ENCODE measurements around the gene PRRT3. TPM values are rescaled to one million over a fixed set of nuclear protein-coding genes. Genes with fewer than 3 reads are reported as not detected.

Gene PRRT3
- total and polyA plus RNA-seq, 9 of the 15 experiments (the other 6 are each of a cell fraction or from before 2014, with no cell fraction given): 0.06 to 1.9 (median 1.2) TPM

GRCh38 chr3:9916734-9917680, 35.2 kb downstream of the PRRT3 start, which contains the start of gene IL17RC (continued):
- no peak for TF ChIP-seq GTF2B (IDR thresholded peaks at IDR 0.05; ENCODE audit: extremely low read depth, insufficient read length)
- TF ChIP-seq, protein P1, sequence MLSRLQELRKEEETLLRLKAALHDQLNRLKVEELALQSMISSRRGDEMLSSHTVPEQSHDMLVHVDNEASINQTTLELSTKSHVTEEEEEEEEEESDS (CRISPR knock-in tag; IDR thresholded peaks at IDR 0.05): no peak
- no peak for TF ChIP-seq THRA (IDR thresholded peaks at IDR 0.05)
- TF ChIP-seq ZNF347 (CRISPR knock-in tag; IDR thresholded peaks at IDR 0.05; ENCODE audit: low read depth): no peak
- TF ChIP-seq, protein P2, sequence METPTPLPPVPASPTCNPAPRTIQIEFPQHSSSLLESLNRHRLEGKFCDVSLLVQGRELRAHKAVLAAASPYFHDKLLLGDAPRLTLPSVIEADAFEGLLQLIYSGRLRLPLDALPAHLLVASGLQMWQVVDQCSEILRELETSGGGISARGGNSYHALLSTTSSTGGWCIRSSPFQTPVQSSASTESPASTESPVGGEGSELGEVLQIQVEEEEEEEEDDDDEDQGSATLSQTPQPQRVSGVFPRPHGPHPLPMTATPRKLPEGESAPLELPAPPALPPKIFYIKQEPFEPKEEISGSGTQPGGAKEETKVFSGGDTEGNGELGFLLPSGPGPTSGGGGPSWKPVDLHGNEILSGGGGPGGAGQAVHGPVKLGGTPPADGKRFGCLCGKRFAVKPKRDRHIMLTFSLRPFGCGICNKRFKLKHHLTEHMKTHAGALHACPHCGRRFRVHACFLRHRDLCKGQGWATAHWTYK (CRISPR knock-in tag; IDR thresholded peaks at IDR 0.05): no peak
- no peak for TF ChIP-seq CREB5 (CRISPR knock-in tag; IDR thresholded peaks at IDR 0.05)
- TF ChIP-seq ZNF551 (CRISPR knock-in tag; IDR thresholded peaks at IDR 0.05): no peak
- TF ChIP-seq NCOA4 (IDR thresholded peaks at IDR 0.05; ENCODE audit: partially characterized antibody): no peak
- TF ChIP-seq CREB1 (IDR thresholded peaks at IDR 0.05): no peak; the same call in 1 of the 2 replicates
- peak; percentile 54; the same call in 1 of the 2 replicates for TF ChIP-seq CREB1 (CRISPR knock-in tag; IDR thresholded peaks at IDR 0.05)
- peak; percentile 68 for TF ChIP-seq RBFOX2 (IDR thresholded peaks at IDR 0.05; ENCODE audit: low read depth, low read length)
- TF ChIP-seq, protein P3, sequence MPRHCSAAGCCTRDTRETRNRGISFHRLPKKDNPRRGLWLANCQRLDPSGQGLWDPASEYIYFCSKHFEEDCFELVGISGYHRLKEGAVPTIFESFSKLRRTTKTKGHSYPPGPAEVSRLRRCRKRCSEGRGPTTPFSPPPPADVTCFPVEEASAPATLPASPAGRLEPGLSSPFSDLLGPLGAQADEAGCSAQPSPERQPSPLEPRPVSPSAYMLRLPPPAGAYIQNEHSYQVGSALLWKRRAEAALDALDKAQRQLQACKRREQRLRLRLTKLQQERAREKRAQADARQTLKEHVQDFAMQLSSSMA (CRISPR knock-in tag; IDR thresholded peaks at IDR 0.05): no peak
- TF ChIP-seq CC2D1A (IDR thresholded peaks at IDR 0.05): no peak
- peak; percentile 92 for TF ChIP-seq CTBP1 (IDR thresholded peaks at IDR 0.05; ENCODE audit: borderline replicate concordance)
- peak; percentile 71 for TF ChIP-seq POLR2G (IDR thresholded peaks at IDR 0.05; ENCODE audit: low read depth, low read length)
- TF ChIP-seq ETV1 (tag; conservative IDR thresholded peaks at IDR 0.05; ENCODE audit: low read depth): no peak
- peak; percentile 69 for TF ChIP-seq ATF7 (IDR thresholded peaks at IDR 0.05)
- TF ChIP-seq FOS (IDR thresholded peaks at IDR 0.05; ENCODE audit: extremely low read depth, insufficient read length): no peak
- TF ChIP-seq ZNF143 (CRISPR knock-in tag; IDR thresholded peaks at IDR 0.05): no peak
- TF ChIP-seq EZH2 (IDR thresholded peaks at IDR 0.05; ENCODE audit: borderline replicate concordance, low read depth, low read length): no peak
- peak; percentile 66 for TF ChIP-seq POLR2A (conservative IDR thresholded peaks at IDR 0.05)
- TF ChIP-seq NCOA6 (IDR thresholded peaks at IDR 0.05): no peak

Data from K562 (cell line).